Choroid plexus epithelial cell (primary cell): ENCODE data around the gene AP4S1.

ENCODE experiments used
- DNase-seq: peaks from one replicate; pipeline ENCODE4 v3.0.0-alpha.2; 2010; ENCODE audit warnings: low read depth
- H3K4me3 ChIP-seq: 2 replicates; pipeline ENCODE4 v1.5.1; 2011; ENCODE audit warnings: low read depth, mild to moderate bottlenecking, control low read depth, low read length, moderate library complexity
- CTCF ChIP-seq: conservative IDR thresholded peaks from 2 replicates; pipeline ENCODE4 v1.5.1; 2011; ENCODE audit warnings: low read depth, mild to moderate bottlenecking, control low read depth, inconsistent platforms, low read length, moderate library complexity

Gene AP4S1

GRCh38 chr14:30988509-30988908 lies 36.9 kb upstream of the AP4S1 start:
- TF ChIP-seq CTCF = no peak
- H3K4me3 ChIP-seq = no peak overlapping the region
- peak; percentile 53 for DNase-seq

- peak; percentile 26 for DNase-seq
- no peak for TF ChIP-seq CTCF
These were observed 34.7 kb upstream of the AP4S1 start for GRCh38 chr14:30990770-30991169.

GRCh38 chr14:30991408-30991807 lies 34.0 kb upstream of the AP4S1 start:
- no peak overlapping the region for H3K4me3 ChIP-seq
- no peak for TF ChIP-seq CTCF
- no peak for DNase-seq

More at GRCh38 chr14:30990770-30991169, 34.7 kb upstream of the AP4S1 start:
- H3K4me3 ChIP-seq = no peak overlapping the region

- no peak for DNase-seq
- H3K4me3 ChIP-seq = no peak overlapping the region
- no peak for TF ChIP-seq CTCF
These were observed 32.4 kb upstream of the AP4S1 start for GRCh38 chr14:30993071-30993470.

- TF ChIP-seq CTCF = no peak
- no peak overlapping the region for H3K4me3 ChIP-seq
- peak; percentile 28 for DNase-seq
These were observed 30.5 kb upstream of the AP4S1 start for GRCh38 chr14:30994681-30995620.

GRCh38 chr14:30995689-30996088 lies 29.8 kb upstream of the AP4S1 start:
- no peak for TF ChIP-seq CTCF
- H3K4me3 ChIP-seq = no peak overlapping the region
- DNase-seq = no peak
